SIG-M5 treated with dmso at 0.1 percent for 504 hours (cell line): Measurements from ENCODE around the gene ZNF629.
"Not testable (repeated sequence)": the region's sequence is repeated elsewhere in the genome, so short reads cannot be mapped to it uniquely, and the experiment has no call there.

Experiments used
- DNase-seq: peaks from one replicate; lab custom pipeline; 2025; ENCODE audit not compliant: unreplicated experiment; lab: John Stamatoyannopoulos, UW

The ZNF629 gene

DNA sequence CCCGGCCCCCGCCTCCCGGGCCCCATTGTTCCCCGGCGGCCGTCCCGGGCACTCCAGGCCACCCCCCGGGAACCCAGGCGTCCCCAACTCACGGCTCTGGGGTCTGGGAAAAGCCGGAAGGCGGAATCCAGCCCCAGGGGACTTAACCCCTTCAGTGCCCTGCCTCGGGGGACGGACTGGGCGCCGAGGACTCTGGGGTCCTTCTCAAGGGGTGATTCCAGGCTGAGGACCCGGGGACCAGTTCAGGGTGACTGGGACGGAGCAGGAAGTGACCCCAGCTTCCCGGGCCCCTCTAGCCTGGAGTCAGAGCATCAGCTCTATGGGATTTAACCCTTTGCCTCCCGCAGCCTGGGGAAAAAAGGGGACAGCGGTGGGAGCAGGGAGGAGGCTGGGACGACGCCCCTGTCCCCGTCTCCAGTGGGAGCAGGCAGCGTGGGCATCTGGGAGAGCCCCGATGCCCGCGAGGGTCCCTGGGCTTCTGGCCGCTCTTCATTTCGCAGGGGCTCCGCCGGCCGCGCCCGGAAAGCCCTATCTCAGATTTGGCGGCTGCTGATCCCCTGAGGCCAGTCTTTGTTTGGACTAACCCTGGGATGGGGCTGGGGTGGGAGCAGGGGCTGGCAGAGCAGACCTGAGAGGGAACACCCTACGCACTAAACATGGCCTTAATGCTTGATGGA, at the start of gene ZNF629:
Gene ZNF629, minus strand, starts transcription at position 270 of the 677 bp plus-strand sequence. CDS start 2,723 bp downstream, outside the sequence.
- DNase-seq = peak; percentile 21

DNA sequence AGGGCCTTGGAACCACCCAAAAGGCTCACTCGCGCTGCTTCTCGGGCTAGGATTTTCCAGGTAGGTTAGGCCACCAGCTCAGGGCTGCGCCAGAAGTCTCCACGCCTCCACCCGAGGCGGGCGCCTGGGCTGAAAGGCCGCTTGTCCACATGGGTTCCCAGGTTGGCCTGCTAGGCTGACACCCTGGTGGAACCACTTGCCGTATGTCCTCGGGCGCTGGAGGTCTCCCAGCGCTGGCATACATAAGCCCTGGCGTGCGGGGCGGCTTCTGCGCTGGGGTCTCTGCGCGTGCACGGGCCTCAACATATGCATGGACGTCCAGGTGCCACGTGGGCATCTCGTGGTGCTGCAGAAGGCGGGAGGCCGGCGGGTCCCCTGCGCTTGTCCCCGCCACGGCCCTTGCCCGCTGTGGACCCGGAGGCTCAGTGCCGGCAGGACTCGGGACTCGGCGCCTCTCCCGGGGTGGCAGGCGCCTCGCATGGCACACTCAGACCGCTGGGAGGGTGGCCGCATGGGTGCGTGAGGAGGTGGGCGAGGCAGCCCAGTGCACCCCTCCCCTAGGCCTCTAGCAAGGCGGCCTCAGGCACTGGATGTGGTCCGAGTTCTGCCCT, 47.2 kb upstream of the ZNF629 start:
- no peak for DNase-seq

DNA sequence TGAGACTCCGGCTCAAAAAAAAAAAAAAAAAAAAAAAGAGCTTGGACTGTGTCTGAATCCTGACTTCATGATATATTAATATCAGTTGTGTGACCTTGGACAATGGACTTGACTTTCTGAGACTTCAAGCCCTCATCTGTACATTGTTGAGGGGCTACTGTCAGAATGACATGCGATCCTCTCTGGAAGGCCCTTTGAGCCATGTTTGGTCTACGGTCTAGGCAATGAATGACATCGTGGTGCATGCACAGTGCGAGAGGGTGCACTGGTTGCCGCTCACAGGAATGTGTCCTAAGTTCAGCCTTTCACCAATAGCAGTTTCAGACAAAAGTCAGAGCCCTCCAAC, 43.0 kb upstream of the ZNF629 start:
- DNase-seq = no peak

DNA sequence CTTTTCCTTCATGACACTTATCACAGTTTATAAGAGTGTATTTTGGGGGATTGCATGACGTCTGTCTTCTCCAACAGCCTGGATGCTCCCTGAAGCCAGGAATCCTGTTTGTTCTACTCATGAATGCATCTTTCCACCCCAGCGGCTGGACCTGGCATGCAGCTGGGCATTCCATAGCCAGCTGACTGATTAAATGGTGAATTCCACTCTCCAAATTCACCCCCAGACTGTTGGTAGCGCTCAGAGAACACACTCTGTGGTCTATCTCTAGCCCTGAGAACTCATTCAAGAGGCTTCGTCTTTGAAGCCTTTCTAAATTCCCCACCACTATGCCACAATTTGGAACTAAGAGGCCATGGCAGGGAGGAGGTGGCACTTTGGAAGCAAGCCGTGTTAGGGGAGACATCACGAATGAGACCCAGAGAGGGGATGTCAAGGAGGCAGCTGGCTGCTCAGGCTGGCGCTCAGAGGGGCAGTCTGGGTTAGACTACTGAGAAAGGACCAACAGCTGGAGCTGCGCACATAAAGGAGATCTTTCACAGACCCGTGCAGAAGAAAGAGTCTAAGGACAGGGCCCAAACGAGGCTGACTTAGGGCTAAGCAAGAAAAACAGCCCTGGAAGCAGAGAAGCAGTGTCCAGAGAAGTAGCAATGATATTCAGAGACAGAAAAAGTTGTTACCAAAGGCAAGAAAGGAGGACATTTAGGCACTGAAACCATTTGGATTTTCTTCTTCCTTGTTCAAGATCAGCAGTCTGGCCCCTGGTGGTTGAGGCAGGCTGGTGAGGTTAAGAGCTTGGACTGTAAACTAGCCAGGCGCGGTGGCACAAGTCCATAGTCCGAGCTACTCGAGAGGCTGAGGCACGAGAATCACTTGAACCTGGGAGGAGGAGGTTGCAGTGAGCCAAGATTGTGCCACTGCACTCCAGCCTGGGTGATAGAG, 42.4 kb upstream of the ZNF629 start:
- DNase-seq = no peak

DNA sequence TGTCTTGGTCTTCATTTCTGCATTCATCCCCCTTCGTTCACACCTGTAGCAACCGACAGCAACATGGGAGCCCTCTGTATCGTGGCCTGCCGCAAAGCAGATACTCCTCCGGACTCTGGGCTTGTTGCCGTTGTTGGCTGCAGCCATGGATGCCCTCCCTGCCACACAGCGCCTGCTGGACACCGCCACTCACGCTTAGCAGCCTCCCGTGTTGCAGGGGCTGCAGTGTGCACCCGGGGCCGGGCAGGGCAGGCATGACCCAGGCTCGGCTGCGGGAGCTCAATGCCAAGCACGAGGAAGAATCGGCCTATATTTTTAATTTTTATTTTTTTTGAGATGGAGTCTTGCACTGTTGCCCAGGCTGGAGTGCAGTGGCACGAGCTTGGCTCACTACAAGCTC, 34.9 kb upstream of the ZNF629 start:
- DNase-seq = no peak

DNA sequence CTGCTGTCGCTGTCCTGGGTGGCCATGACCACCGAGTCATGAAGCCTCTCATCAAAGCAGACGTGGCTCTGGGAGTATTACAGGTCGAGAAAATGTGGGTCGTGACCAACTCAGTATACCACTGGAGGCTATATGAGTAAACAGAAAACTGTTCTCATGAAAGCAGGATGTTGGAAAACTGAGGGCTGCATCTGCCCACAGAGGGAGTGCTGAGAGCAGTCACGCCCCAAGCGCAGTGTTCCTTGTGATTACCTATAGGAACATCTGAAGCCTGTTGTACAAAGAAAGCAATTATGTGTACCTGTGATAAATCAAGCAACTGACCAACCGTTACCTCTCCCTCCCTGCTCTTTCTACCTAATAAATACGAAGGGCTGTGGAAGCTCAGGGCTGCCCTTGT, 34.4 kb upstream of the ZNF629 start:
- DNase-seq = not testable (repeated sequence)

DNA sequence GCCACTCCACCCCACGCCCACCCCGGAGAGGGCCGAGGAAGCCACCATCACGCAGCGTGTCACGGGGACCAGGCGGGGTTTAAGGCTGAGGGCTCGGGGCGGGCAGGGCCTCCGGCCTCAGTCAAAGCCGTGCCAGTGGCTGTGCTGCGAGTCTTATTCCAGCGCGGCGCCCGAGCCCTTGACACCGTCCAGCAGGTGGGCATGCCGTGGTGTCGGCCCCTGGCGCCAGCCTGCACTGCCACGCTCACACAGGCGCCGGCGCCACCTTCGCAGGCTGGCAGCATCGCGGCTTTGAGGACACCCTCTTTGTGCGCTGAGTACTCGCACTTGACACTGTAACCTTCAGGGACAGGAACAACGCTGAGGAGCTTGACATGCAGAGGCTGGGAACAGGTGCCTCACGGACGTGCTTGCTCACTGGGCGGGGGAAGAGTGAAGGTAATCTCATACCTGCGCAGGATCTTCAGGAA, 34.0 kb upstream of the ZNF629 start:
- no peak for DNase-seq

DNA sequence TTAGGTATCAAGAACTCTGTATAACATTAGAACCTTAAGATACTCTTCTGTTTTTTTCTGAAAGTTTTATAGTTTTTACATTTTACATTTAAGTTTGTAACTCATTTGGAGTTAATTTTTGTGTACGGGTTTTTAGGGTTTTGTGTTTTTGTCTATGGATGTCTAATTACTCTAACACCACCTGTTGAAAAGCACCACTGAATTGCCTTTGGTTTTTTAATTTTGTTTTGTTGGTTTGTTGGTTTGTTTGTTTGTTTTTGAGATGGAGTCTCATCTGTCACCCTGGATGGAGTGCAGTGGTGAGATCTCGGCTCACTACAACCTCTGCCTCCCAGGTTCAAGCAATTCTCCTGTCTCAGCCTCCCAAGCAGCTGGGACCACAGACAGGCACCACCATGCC, 29.8 kb upstream of the ZNF629 start:
- DNase-seq = no peak

DNA sequence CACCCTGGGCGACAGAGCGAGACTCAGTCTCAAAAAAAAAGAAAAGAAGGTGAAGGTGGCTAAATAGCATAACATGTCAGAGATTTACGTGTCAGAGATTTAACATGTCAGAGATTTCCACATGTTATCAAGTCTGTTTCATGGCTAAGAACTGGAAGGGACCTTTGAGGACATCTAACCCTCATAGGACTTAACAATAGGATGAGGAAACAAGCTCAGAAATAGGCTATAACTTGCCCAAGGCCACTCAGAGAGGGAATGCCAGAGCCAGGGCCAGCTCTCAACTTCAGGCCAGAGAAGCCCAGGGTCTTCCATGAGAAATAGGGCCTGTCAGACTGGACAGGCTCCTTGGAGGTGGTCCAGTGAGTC, 26.8 kb upstream of the ZNF629 start:
- DNase-seq = peak; percentile 14

DNA sequence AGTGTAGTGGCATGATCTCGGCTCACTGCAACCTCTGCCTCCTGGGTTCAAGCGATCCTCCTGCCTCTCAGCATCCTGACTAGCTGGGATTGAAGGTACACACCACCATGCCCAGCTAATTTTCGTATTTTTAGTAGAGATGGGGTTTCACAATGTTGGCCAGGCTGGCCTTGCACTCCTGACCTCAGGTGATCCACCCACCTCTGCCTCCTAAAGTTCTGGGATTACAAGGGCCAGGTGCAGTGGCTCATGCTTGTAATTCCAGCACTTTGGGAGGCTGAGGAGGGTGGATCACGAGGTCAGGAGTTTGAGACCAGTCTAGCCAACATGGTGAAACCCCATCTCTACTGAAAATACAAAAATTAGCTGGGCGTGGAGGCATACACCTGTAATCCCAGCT, 22.7 kb upstream of the ZNF629 start:
- not testable (repeated sequence) for DNase-seq

DNA sequence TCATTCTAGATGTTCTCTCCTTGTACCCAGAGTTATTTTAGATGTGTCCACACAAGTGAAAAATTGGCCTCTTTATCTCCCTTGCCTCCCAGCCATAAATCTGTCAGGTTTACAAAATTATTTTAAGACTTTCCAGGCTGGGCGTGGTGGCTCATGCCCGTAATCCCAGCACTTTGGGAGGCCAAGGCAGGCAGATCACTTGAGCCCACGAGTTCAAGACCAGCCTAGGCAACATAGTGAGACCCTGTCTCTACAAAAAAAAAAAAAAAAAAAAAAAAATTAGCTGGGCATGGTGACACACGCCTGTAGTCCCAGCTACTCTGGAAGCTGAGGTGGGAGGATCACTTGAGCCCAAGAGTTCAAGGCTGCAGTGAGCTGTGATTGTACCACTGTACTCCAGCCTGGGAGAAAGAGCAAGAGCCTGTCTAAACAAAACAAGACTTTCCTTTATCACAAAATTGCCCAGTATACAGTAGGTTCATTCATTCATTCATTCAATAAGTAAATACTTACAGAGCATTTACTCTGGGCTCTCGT, 22.0 kb upstream of the ZNF629 start:
- not testable (repeated sequence) for DNase-seq

DNA sequence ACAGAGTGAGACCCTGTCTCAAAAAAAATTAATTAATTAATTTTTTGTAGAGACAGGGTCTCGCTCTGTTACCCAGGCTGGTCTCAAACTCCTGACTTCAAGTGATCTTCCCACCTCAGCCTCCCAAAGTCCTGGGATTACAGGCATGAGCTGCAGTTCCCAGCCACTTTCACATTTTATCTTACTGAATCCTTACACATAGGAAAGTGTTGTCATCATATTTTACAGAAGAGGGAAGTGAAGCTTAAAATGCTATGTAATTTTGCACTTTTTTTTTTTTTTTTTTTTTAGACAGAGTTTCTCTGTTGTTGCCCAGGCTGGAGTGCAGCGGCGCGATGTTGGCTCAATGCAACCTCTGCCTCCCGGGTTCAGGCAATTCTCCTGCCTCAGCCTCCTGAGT, 21.1 kb upstream of the ZNF629 start:
- DNase-seq = peak; percentile 51

DNA sequence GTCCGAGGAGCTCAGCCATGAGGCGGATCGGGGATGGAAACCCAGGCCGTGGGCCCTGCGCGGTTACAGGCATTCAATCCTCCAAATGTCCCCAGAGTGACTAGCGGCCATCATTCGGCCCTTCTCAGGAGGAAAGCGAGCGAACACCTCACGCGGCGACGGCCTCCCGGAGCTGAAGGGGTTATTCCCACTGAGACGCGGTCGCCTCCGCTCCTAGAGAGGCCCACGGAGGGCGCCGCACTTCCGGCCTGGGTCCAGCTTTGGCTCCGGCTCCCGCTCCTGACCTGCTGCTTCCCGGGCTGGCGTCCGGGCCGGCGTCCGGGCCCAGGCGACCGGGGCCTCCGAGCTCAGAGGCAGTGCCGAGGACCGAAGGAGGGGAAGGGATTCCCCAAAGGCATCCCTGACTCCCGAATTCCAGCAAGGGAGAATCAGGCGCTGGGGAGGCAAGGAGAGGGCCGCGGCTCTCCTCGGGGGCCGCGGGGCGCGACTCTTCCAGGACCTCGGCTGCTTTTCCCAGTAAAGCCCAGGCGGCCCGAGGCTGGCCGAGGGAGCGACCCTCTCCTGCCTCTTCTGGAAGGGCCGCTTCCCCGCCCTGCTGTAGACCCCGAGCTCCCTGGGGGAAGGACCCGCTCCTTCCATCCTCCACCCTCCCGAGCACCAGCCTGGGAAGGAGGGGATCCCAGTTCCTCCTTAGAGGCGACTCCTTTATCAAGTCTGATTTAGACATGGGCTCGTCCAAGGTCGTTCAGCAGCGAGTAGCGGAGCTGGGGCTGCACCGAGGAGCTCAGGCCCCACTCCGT, 18.6 kb upstream of the ZNF629 start:
- peak; percentile 18 for DNase-seq

DNA sequence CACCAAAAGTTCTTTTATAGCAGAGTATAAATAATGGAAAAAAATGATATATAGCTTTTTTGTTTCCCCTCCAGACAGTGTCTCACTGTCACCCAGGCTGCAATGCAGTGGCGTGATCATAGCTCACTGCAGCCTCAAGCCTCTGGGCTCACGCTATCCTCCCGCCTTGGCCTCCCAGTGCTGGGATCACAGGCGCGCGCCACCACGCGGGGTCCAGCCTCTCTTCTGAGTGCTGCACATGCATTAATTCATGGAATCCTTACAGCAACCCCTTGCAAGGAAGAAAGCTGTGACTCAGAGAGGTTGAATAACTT, 18.0 kb upstream of the ZNF629 start:
- no peak for DNase-seq

DNA sequence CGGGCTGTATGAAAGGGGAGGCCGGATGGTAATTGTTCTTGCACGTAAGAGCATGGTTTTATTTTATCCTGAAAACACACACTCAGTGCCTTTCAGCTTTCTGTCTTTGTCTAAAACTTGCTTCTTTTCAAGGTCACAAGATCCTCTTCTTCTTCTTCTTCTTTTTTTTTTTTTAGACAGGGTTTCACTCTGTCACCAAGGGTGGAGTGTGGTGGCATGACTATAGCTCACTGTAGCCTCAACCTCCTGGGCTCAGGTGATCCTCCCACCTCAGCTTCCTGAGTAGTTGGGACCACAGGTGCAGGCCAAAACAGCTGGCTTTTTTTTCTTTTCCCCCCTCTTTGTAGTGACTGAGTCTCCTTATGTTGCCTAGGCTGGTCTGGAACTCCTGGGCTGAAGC, 15.9 kb upstream of the ZNF629 start:
- DNase-seq = no peak

DNA sequence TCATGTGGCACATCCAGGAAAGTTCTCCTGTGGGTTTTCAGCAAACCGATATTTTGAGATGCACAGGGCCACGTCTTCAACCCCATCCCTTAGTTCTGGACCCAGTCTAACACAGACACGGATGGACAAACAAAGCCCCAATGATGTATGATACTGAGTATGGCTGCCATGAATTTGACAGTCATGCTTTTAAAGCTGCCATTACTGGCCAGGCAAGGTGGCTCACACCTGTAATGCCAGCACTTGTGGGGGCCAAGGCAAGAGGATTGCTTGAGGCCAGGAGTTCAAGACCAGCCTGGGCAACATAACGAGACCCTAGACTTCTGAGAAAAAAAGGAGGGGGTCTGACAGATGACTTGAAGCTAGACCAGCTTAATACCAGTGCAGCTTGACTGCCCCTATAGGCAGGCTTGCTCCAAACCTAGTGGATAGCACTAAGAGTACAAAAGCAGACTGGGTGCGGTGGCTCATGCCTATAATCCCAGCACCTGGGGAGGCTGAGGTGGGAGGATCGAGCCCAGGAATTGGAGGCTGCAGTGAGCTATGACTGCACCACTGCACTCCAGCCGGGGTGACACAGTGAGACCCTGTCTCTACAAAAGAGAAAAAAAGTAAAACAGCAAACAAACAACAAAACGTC, 10.8 kb upstream of the ZNF629 start:
- no peak for DNase-seq

DNA sequence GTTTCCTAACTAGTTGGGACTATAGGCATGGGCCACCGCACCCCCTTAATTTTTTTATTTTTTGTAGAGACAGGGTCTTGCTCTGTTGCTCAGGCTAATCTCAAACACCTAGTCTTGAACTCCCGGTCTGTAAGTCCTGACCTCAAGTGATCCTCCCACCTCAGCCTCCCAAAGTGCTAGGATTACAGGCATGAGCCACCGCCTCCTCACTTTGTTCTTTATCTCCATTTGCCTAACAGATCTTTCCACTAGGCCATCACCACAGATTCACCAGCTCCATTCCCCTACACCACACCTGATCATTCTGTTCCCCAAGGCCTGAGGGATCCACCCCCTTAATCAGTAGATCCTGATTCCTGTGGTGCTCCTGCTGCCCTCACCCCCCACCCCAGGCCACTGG, 7.6 kb upstream of the ZNF629 start:
- no peak for DNase-seq

DNA sequence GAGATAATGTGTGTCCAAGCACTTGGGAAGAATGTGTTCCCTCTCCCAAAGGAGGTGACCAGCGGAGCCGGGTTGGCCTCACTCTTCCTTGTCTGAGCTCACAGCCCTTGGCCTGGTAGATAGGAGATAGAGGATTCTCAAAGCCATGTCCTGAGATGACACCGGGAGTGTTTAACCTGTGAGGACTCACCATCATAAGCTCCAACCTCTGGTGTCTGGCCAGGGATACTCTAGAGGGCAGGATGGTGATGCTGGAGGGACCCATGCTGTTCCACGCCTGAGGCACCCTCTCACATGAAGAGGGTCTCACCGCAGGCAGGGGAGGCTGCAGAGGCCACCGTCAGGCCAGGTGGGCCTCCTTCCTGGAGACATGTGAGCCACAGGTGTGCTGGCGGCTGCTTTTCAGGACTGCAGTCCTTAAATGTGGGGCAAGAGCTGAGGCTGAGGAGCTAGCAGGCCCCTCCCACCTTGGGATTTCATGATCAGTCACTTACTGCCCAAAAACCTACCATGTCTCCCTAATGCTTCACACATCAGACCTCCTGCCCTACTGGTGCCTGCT, 6.6 kb upstream of the ZNF629 start:
- no peak for DNase-seq

DNA sequence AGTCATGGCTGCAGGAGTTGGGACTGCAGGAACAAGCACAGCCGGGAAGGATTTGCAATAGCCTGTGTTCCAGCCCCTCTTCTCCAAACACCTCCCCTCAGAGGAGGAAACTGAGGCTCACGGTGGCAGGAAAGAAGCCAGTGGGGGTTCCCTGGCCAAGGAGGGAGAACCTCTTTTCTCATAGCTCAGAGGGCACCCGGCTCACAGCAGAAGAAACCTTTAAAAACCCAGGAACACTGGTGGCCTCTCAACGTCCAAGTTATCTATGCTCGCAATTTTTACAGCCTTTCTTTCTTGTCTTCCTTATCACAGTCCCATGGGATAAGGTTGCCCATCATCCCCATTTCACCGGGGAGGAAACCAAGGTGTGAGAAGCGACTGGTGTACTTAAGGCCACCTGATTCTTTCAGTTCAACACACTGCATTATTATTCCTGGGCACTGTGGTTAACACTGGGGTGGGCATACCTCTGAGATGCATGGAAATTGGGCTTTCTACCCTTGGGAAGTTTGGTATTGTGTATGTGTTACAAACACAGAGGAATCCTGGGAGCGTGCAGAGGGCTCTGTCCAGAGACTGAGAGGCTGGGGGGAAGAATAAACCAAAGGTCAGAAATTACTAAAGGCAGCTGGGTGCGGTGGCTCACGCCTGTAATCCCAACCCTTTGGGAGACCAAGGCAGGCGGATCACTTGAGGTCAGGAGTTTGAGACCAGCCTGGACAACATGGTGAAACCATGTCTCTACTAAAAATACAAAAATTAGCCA, 791 bp upstream of the ZNF629 start:
- no peak for DNase-seq
